Measurements from ENCODE around the gene CYP27B1. TPM values are rescaled to one million over a fixed set of nuclear protein-coding genes. Genes with fewer than 3 reads are reported as not detected.

CYP27B1 gene
- total and polyA plus RNA-seq, 2 donors (not counting 3 experiments of a cell fraction or from before 2014, with no cell fraction given): 0.62 to 2.7 TPM

GRCh38 chr12:57800965-57801364 is 34.1 kb upstream of the CYP27B1 start:
- POLR2A ChIA-PET: no interaction called here

More at GRCh38 chr12:57800965-57801364, 34.1 kb upstream of the CYP27B1 start:
- BruUV-seq (replicated peaks): no TSS peak
- dilution Hi-C loops (cut with MboI; ENCODE audit: extremely low pct_ligation_motif_present, low sequenced_read_pairs): no loop called here
- Histone ChIP-seq H3K36me3 (ENCODE audit: control insufficient read depth in 2 of 2, extremely low read depth in 1 of 2, insufficient read depth in 2 of 2, low read length in 2 of 2) (peaks cover 10 to 16% of the 10 kb centered on the region in 2 experiments), H3K4me3 (replicated peaks in 1 of 3; ENCODE audit: insufficient read depth in 1 of 3, low read depth in 1 of 3, low read length in 3 of 3) (no peak overlapping the region), H3K27me3 (ENCODE audit: control insufficient read depth in 2 of 2, insufficient read depth in 2 of 2, low read length in 2 of 2) (no peaks in the 10 kb centered on the region), H3K4me1 (ENCODE audit: control insufficient read depth, extremely low read depth, insufficient read depth, low read length) (no peaks in the 10 kb centered on the region), H3K9me1 (replicated peaks; ENCODE audit: control insufficient read depth, extremely low read depth, insufficient read depth, low read length) (no peaks in the 10 kb centered on the region), H3K79me2 (ENCODE audit: control insufficient read depth, insufficient read depth, low read length) (no peaks in the 10 kb centered on the region), H3K9me3 (replicated peaks; ENCODE audit: control insufficient read depth, insufficient read depth, low read length) (no peaks in the 10 kb centered on the region), H3K4me2 (ENCODE audit: insufficient read depth, low read length) (no peak overlapping the region), H3K27ac (ENCODE audit: insufficient read depth, low read depth, low read length) (no peak overlapping the region), H2AFZ (ENCODE audit: low read depth, low read length) (no peak overlapping the region), H3K9ac (replicated peaks; ENCODE audit: extremely low read depth, insufficient read depth, low read length) (no peak overlapping the region), H4K20me1 (replicated peaks; ENCODE audit: control insufficient read depth, extremely low read depth, insufficient read depth, low read length) (no peaks in the 10 kb centered on the region)
- CTCF ChIA-PET: interaction anchor here (1.5 to 5.0 kb wide), 5 partner anchors 11 to 103 kb away, joined by 3 to 47 read pairs (median 20); partner anchors contain the start of genes AVIL and TSFM
- FAIRE-seq: no peak
- DNase-seq (ENCODE audit: low read depth, low spot score): no peak
- intact Hi-C loops (cut with micrococcal nuclease): no loop called here
- no peak for TF ChIP-seq FOS (IDR thresholded peaks at IDR 0.05; ENCODE audit: borderline replicate concordance, insufficient read depth, low read length)
- TF ChIP-seq, protein P1, sequence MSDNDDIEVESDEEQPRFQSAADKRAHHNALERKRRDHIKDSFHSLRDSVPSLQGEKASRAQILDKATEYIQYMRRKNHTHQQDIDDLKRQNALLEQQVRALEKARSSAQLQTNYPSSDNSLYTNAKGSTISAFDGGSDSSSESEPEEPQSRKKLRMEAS (IDR thresholded peaks at IDR 0.05; ENCODE audit: insufficient read depth, insufficient read length): no peak
- TF ChIP-seq MYC (IDR thresholded peaks at IDR 0.05; ENCODE audit: low read depth, low read length): no peak
- no peak for TF ChIP-seq POLR2A (IDR thresholded peaks at IDR 0.05; ENCODE audit: low read depth, low read length)
- no peak for TF ChIP-seq JUN (IDR thresholded peaks at IDR 0.05; ENCODE audit: borderline replicate concordance, insufficient read depth, insufficient read length, low read depth)
- no peak for TF ChIP-seq POLR2AphosphoS5 (IDR thresholded peaks at IDR 0.05; ENCODE audit: insufficient read depth, low read depth, low read length)
- no peak for TF ChIP-seq EZH2 (IDR thresholded peaks at IDR 0.05; ENCODE audit: borderline replicate concordance, low read depth, low read length, severe bottlenecking)
- no peak for TF ChIP-seq CTCF (IDR thresholded peaks at IDR 0.05; ENCODE audit: extremely low read depth in 1 of 2, insufficient read depth in 1 of 2, low read depth in 1 of 2, low read length in 2 of 2)
- TF ChIP-seq GATA2 (IDR thresholded peaks at IDR 0.05; ENCODE audit: insufficient read depth, insufficient read length, low read depth, low read length): no peak

Measured in endothelial cell of umbilical vein (primary cell).